Liver (tissue), 3 donors: ENCODE results near the gene FRYL.

Experiments used
- CTCF ChIP-seq: fragments of 150-350 bp; IDR thresholded peaks from 2 replicates; pipeline ENCODE4 v1.5.1; 2017; ENCODE audit warnings: improper control_type of control experiment, low read depth, low read length; ENCODE audit not compliant: missing input control
- EGR1 ChIP-seq, 2 donors: IDR thresholded peaks; 2 replicates each; pipeline ENCODE4 v1.6.1; 2016 to 2018; ENCODE audit warnings: antibody characterized with exemption in 2 of 2, low read depth in 2 of 2
- FOXA1 ChIP-seq: IDR thresholded peaks from 2 replicates; pipeline ENCODE4 v1.6.1; 2016; ENCODE audit warnings: antibody characterized with exemption
- GABPA ChIP-seq, 2 donors: IDR thresholded peaks in 1 of 2; conservative IDR thresholded peaks in 1 of 2; 2 replicates each; pipeline ENCODE4 v1.6.1; 2016; ENCODE audit warnings: antibody characterized with exemption in 2 of 2, mild to moderate bottlenecking in 1 of 2, moderate library complexity in 1 of 2
- HNF4A ChIP-seq, 2 donors: conservative IDR thresholded peaks; 2 replicates each; pipeline ENCODE4 v1.6.1; 2016; ENCODE audit warnings: antibody characterized with exemption in 2 of 2, mild to moderate bottlenecking in 2 of 2
- HNF4G ChIP-seq: IDR thresholded peaks from 2 replicates; pipeline ENCODE4 v1.6.1; 2016; ENCODE audit warnings: antibody characterized with exemption
- JUND ChIP-seq, 2 donors: IDR thresholded peaks; 2 replicates each; pipeline ENCODE4 v1.6.1; 2016; ENCODE audit warnings: antibody characterized with exemption in 2 of 2
- MAX ChIP-seq: IDR thresholded peaks from 2 replicates; pipeline ENCODE4 v1.6.1; 2016; ENCODE audit warnings: antibody characterized with exemption
- NR2F2 ChIP-seq: IDR thresholded peaks from 2 replicates; pipeline ENCODE4 v1.6.1; 2016; ENCODE audit warnings: antibody characterized with exemption
- RAD21 ChIP-seq, 2 donors: IDR thresholded peaks; 2 replicates each; pipeline ENCODE4 v1.6.1; 2016; ENCODE audit warnings: antibody characterized with exemption in 2 of 2, mild to moderate bottlenecking in 2 of 2
- SP1 ChIP-seq: IDR thresholded peaks from 2 replicates; pipeline ENCODE4 v1.6.1; 2018; ENCODE audit warnings: antibody characterized with exemption, mild to moderate bottlenecking
- TAF1 ChIP-seq: conservative IDR thresholded peaks from 2 replicates; pipeline ENCODE4 v1.6.1; 2016; ENCODE audit warnings: antibody characterized with exemption, mild to moderate bottlenecking
- YY1 ChIP-seq: IDR thresholded peaks from 2 replicates; pipeline ENCODE4 v1.6.1; 2016; ENCODE audit warnings: antibody characterized with exemption, mild to moderate bottlenecking
- TF ChIP-seq, protein P1 (sequence below): IDR thresholded peaks from 2 replicates; pipeline ENCODE4 v1.6.1; 2016; ENCODE audit warnings: antibody characterized with exemption, mild to moderate bottlenecking
- donor health status: healthy.
- donor health status: healthy.

DNA sequence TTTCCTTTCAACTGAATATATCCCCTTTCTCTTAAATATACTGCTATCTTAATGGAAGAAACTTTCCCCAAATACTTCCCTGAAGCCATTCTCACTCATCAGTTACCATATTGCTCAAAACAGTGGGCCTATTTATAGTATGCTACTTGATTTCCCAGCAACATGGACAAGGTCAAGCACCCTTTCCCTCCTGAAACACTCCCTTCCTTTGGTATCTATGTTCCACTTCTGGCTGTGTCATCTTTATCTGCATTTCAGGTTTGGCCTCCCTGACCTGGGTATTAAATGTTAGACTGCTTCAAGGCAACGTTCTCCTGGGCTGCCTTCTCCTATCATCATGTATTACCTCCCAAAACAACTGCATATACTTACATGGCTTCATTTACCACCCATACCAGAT, 188.7 kb downstream of the FRYL start:
- TF ChIP-seq CTCF (no peak), TAF1 (no peak), NR2F2 (no peak), YY1 (no peak), GABPA (IDR thresholded peaks at IDR 0.05 in 1 of 2, conservative IDR thresholded peaks at IDR 0.05 in 1 of 2) (no peak), SP1 (no peak), EGR1 (IDR thresholded peaks at IDR 0.05; ENCODE audit: low read depth in 2 of 2) (no peak), JUND (IDR thresholded peaks at IDR 0.05) (no peak), MAX (no peak), FOXA1 (no peak), HNF4G (no peak), HNF4A (conservative IDR thresholded peaks at IDR 0.05) (no peak), RAD21 (IDR thresholded peaks at IDR 0.05) (no peak)
- TF ChIP-seq, protein P1, sequence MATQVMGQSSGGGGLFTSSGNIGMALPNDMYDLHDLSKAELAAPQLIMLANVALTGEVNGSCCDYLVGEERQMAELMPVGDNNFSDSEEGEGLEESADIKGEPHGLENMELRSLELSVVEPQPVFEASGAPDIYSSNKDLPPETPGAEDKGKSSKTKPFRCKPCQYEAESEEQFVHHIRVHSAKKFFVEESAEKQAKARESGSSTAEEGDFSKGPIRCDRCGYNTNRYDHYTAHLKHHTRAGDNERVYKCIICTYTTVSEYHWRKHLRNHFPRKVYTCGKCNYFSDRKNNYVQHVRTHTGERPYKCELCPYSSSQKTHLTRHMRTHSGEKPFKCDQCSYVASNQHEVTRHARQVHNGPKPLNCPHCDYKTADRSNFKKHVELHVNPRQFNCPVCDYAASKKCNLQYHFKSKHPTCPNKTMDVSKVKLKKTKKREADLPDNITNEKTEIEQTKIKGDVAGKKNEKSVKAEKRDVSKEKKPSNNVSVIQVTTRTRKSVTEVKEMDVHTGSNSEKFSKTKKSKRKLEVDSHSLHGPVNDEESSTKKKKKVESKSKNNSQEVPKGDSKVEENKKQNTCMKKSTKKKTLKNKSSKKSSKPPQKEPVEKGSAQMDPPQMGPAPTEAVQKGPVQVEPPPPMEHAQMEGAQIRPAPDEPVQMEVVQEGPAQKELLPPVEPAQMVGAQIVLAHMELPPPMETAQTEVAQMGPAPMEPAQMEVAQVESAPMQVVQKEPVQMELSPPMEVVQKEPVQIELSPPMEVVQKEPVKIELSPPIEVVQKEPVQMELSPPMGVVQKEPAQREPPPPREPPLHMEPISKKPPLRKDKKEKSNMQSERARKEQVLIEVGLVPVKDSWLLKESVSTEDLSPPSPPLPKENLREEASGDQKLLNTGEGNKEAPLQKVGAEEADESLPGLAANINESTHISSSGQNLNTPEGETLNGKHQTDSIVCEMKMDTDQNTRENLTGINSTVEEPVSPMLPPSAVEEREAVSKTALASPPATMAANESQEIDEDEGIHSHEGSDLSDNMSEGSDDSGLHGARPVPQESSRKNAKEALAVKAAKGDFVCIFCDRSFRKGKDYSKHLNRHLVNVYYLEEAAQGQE, result no peak
